Stimulated activated CD4-positive, alpha-beta T cell treated with anti-CD3 and anti-CD28 coated beads, Interleukin-12 subunit alpha, Interleukin-12 subunit beta, amount 100 ng/mL, for 48 hours (primary cell): ENCODE results near the gene PEX26.
"Not testable (repeated sequence)": the region's sequence is repeated elsewhere in the genome, so short reads cannot be mapped to it uniquely, and the experiment has no call there.

ENCODE experiments used
- DNase-seq, 3 donors: peaks; one replicate each; pipeline ENCODE4 v3.0.0-alpha.2; 2020; ENCODE audit warnings: low read depth in 2 of 3, low spot score in 1 of 3

Gene PEX26

DNA sequence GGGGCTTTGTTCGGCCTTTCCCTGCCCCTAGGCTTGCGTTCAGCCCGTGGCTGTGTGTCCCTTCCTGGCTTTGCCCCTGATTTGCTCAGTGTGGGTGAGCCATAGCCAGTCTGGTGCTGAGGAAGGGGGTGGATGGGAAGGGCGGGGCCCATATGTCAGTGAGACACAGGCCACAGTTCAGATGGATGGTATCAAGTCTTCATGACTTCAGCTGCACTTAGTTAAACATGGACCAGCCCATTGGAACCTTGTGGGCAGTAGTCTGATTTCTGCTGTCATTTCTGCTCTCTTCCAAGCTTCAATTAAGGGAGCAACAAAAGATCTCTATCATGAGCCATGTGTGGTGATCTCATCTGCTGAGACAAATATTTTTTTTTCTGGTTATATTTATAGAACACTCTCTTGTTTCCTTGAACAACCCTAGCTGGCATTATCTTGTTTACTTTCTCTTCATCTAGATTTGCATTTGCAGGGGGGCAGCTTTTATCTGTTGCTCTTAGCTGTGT is 21.6 kb upstream of the PEX26 start:
- no peak for DNase-seq

GRCh38 chr22:18056807-18057474 is 20.8 kb upstream of the PEX26 start:
- no peak for DNase-seq

- no peak for DNase-seq
Measured at GRCh38 chr22:18057568-18058209, 20.1 kb upstream of the PEX26 start.

DNA sequence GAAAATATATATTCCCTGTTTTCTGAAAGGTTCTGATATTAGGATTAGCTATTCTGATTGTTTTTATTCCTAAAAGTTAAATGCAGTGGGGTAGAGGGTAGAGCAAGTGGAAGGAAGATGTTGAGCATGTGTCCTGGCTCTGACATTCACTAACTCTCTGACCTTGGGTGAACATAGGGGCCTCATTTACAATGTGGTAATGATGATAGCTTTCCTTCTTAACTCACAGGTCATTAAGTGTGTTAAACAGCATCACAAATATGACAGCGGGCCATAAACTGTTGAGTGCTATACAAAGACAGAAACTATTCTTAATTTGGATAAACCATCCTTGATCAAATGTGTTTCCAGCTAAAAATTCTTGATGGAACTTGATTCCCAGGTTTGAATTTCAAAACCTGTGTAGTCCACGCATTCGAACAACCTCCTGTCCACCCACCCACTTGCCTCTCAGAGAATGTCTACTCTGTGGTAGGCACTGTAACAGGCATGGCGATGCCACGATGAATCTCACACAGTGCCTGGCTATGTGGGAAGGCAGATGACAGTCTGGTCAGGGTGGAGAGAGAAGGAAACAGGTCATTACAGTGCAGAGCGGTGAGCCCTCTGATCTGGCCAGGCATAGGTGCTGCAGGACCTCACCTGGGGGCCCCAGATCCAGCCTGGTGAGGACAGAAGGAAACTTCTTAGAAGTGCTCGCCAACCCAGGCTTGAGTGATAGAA is 19.3 kb upstream of the PEX26 start:
- no peak for DNase-seq

- no peak for DNase-seq
Measured at GRCh38 chr22:18059094-18059417, 18.7 kb upstream of the PEX26 start.

- no peak for DNase-seq
Measured at GRCh38 chr22:18059473-18059872, 18.3 kb upstream of the PEX26 start.

GRCh38 chr22:18059991-18060390 is 17.8 kb upstream of the PEX26 start:
- DNase-seq: no peak

DNA sequence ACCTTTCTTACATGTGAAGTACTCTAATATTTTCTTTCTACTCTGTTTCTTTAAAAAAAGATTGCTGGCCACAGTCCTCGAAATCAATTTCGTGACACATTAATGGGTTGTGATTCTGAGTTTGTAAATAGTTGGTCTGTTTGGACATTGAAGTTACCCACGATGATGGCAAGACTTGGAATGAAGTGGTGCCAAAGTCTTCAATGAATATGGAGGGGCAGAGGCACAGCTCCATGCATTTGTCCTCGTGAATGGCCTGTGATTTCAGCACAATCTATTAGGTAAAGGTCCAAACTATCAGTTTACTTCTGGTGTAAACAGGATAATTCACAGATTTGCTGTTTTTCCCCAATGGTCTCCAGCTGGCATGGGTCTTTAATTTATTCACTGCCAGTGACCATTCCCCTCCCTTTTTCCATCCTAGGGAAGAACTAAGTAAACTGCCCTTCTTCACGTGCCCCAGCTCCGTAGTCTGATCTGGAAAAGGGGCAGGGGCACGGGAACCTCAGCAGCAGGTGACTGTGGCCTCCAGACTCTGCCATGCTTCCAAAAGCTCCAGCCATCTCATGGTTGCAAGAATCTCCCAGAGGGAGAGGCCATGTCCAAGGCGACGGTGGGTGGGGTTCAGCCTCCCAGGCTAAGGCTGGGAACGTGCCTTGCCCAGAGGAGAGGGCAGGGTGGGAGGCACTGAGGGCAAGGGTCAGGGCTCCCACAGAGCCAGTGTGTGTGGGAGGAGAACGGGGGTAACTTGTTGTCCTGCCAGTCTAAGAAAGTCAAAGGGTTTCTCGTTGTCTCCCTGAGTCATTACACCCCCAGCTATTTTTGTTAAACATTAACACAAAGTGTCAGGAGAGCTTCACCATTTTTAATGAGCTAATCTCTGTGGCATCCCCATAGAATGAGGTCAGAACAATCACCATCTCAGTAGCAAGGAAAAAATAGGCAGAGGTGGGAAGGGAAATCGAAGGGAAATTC is 16.9 kb upstream of the PEX26 start:
- no peak for DNase-seq

DNA sequence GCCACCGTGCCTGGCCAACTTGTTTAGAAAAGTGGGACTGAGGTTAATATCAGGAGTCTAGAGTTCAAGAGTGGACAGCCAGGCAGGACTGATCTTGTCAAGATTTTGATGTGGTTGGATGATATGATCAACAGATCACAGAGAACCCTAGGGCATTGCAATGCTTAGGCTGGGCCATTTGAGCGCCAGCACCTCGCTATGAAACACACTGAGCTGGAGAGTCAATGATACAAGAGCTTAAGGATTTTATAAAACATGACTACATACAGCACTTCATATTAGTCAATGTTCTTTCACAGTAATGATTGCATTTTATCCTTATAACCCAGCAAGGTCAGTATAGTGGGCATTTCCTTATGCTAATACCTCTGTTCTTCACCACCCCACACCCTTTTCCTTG is 15.4 kb upstream of the PEX26 start:
- no peak for DNase-seq

DNA sequence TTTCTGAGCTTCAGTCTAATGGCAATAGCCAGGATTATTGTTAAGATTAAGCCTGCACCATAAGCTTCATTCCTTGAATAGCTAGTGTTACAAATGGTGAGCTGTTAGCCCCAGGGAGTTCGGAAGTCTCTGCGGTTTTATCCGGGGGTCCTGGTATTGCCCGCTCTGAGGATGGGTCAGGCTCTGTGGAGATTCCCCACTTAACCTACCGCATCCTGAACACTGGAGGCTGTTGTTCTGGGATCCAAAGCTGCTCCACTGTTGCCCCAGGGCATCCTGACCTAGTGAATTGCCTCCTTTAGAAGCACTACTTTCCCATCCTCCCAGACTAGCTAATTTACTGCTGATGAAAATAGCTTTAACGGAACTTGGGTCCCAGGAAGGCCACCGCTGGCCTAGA is 14.5 kb upstream of the PEX26 start:
- DNase-seq: no peak

DNA sequence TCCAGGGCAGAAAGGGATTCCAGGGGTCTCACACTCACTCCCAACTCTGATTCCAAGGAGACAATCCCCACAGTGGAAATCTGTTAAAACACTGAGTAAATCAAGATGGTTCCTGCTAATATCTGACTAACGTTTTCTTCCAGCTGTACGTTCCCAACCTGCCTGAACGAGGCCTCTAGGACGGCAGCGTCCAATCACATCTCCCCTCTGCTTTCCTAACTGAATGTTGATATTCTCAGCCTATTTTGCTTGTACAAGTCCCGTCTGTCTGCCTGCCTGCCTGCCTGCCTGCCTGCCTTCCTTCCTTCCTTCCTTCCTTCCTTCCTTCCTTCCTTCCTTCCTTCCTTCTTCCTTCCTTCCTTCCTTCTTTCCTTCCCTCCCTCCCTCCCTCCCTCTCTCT is 14.1 kb upstream of the PEX26 start:
- not testable (repeated sequence) for DNase-seq

- DNase-seq: no peak
Measured at GRCh38 chr22:18064636-18065035, 13.2 kb upstream of the PEX26 start.

DNA sequence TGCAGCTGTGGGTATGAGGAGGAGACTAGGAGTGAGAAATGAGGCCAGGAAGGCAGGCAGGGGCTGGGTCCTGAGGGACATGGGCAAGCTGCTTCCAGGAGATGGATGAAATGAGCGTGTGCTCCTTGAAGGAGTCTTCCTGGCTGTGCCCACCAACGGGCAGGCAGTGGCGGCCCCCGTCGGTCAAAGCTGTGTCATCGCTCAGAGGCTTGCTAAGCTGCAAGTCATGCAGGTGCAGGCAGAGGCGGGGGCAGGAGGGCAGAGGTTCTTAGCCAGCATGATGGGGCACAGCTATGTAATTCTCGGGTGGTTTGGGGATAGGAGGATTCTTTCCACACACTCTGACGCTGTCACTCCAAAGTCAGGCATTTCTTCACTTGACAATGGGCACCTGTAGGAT is 12.5 kb upstream of the PEX26 start:
- DNase-seq: no peak

DNA sequence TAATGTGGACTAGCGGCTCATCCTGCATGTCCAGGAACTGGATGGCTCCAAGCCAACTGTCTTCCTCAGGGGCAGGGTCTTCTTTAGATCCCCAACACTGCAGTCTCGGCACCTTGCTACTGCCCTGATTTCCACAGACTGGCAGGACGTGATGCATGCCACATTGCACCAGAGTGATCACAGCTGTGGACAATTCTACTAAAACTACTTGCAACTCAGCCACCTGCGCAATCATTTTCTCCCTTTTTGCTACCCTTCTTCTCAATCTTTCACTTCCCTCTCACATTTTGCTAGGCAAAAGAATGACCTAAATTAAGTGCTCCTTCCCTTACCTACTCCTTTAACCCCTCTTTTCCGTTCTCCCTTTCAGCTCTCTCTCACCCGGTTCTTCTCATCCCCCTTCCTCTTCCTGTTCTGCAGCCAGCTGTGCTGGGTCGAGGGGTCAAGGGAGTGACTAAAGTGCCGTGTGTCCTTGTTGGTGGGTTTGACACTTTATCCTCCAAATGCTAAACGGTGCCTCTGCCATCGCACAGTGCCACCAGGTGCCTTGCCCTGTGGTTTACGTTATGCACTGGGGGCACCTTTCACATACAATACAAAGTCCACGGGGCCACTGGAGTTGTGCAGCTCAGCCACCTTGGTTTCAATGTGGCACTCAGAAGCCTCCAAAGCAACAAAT is 11.5 kb upstream of the PEX26 start:
- DNase-seq: no peak

DNA sequence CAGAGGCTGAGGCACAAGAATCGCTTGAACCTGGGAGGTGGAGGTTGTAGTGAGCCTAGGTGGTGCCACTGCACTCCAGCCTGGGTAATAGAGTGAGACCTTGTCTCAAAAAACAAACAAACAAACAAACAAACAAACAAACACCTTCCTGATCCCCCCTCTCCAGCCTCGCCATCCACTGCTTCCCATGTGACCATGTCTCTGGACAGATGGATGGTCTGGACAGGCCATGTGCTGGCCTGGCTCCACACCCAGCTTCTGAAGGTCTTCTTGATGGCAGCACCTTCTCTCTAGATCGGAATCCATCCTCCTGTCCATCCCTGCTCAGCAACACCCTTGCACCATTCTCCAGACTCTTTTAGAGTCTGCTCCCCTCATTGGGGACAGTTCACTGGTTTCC is 10.7 kb upstream of the PEX26 start:
- DNase-seq: no peak

GRCh38 chr22:18067548-18068341 is 10.0 kb upstream of the PEX26 start:
- DNase-seq: no peak

- DNase-seq: no peak
Measured at GRCh38 chr22:18068381-18068988, 9.3 kb upstream of the PEX26 start.

GRCh38 chr22:18069041-18069440 is 8.7 kb upstream of the PEX26 start:
- no peak for DNase-seq

DNA sequence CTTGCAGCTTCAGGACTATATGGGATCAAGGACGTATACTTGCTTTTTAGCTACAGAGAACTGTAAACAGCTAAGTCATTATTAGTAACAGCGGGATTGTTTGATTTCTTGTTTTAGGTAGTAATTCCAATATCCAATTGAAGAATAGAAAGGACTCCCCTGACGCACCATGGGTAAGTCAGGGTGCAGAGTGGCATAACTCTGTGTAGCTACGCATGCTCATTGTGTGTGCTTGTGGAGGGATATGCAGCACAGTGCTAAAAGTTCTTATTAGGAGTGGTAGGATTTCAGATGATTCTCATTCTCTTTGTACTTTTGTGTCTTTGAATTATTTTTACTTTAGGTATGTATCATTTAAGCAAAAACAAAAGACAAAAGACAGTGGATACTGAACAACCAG is 7.7 kb upstream of the PEX26 start:
- DNase-seq: no peak
